Measurements from ENCODE around the gene ENDOD1. TPM values are rescaled to one million over a fixed set of nuclear protein-coding genes. Genes with fewer than 3 reads are reported as not detected.

ENDOD1 gene
- total RNA-seq, 1 experiment from 2014 or later: 8.1 TPM

- Histone ChIP-seq H3K27ac (no peak overlapping the region), H4K20me1 (ENCODE audit: insufficient read depth) (no peaks in the 10 kb centered on the region), H3K4me2 (no peak overlapping the region), H2AFZ (no peak overlapping the region), H3K4me1 (replicated peaks; ENCODE audit: insufficient read depth) (no peaks in the 10 kb centered on the region), H3K36me3 (ENCODE audit: low read depth) (no peaks in the 10 kb centered on the region), H3K9me3 (ENCODE audit: insufficient read depth, low read depth) (no peaks in the 10 kb centered on the region), H3K4me3 (no peak overlapping the region), H3K27me3 (ENCODE audit: insufficient read depth, low read depth) (no peaks in the 10 kb centered on the region), H3F3A (ENCODE audit: insufficient read depth, low read depth) (no peaks in the 10 kb centered on the region), H3K79me2 (ENCODE audit: low read depth) (no peaks in the 10 kb centered on the region), H3K9me2 (ENCODE audit: insufficient read depth) (no peaks in the 10 kb centered on the region)
- intact Hi-C loops (cut with micrococcal nuclease; ENCODE audit: unreplicated experiment): no loop called here
- TF ChIP-seq CTCF (conservative IDR thresholded peaks at IDR 0.05): no peak
- no peak for DNase-seq
- ChIA-PET POLR2A (ENCODE audit: unreplicated experiment) (no interaction called here), CTCF (interaction anchor here (1.0 kb wide), 1 partner anchor 70 kb away, joined by 6 read pairs; no protein-coding TSS in a partner anchor)
- no TSS peak for BruUV-seq (replicated peaks)
These were observed 50.9 kb downstream of the ENDOD1 start for GRCh38 chr11:95140397-95141033.

- H3K27ac ChIP-seq: no peak overlapping the region
- H4K20me1 ChIP-seq (ENCODE audit: insufficient read depth): no peaks in the 10 kb centered on the region
- ChIA-PET POLR2A (ENCODE audit: unreplicated experiment) (no interaction called here), CTCF (no interaction called here)
- H3K27me3 ChIP-seq (ENCODE audit: insufficient read depth, low read depth): no peaks in the 10 kb centered on the region
- TF ChIP-seq EZH2 (IDR thresholded peaks at IDR 0.05; ENCODE audit: low read depth) (no peak), CTCF (conservative IDR thresholded peaks at IDR 0.05) (no peak)
- no peak for DNase-seq
- no peaks in the 10 kb centered on the region for H3K36me3 ChIP-seq (ENCODE audit: low read depth)
- no peaks in the 10 kb centered on the region for H3K9me2 ChIP-seq (ENCODE audit: insufficient read depth)
- no peaks in the 10 kb centered on the region; the same call in 1 of the 2 replicates for H3F3A ChIP-seq (ENCODE audit: insufficient read depth, low read depth)
- H2AFZ ChIP-seq: no peak overlapping the region
- intact Hi-C loops (cut with micrococcal nuclease; ENCODE audit: unreplicated experiment): no loop called here
- peaks cover 7% of the 10 kb centered on the region for H3K4me1 ChIP-seq (replicated peaks; ENCODE audit: insufficient read depth)
- H3K4me2 ChIP-seq: no peak overlapping the region
- H3K4me3 ChIP-seq: no peak overlapping the region
- no TSS peak for BruUV-seq (replicated peaks)
- H3K9me3 ChIP-seq (ENCODE audit: insufficient read depth, low read depth): no peaks in the 10 kb centered on the region
- H3K79me2 ChIP-seq (ENCODE audit: low read depth): no peaks in the 10 kb centered on the region
These were observed 52.8 kb downstream of the ENDOD1 start for GRCh38 chr11:95142431-95142830.

GRCh38 chr11:95143106-95143681 lies 53.5 kb downstream of the ENDOD1 start:
- Histone ChIP-seq H3K79me2 (ENCODE audit: low read depth) (no peaks in the 10 kb centered on the region), H3K27ac (no peak overlapping the region), H4K20me1 (ENCODE audit: insufficient read depth) (no peaks in the 10 kb centered on the region), H3K4me3 (no peak overlapping the region), H3K36me3 (ENCODE audit: low read depth) (no peaks in the 10 kb centered on the region), H3K4me2 (no peak overlapping the region), H3K4me1 (replicated peaks; ENCODE audit: insufficient read depth) (peaks cover 13% of the 10 kb centered on the region), H3K9me3 (ENCODE audit: insufficient read depth, low read depth) (no peaks in the 10 kb centered on the region), H3K9me2 (ENCODE audit: insufficient read depth) (no peaks in the 10 kb centered on the region), H3F3A (ENCODE audit: insufficient read depth, low read depth) (peaks cover 6% of the 10 kb centered on the region; the same call in 1 of the 2 replicates), H3K27me3 (ENCODE audit: insufficient read depth, low read depth) (no peaks in the 10 kb centered on the region), H2AFZ (no peak overlapping the region)
- intact Hi-C loops (cut with micrococcal nuclease; ENCODE audit: unreplicated experiment): no loop called here
- BruUV-seq (replicated peaks): no TSS peak
- no peak for TF ChIP-seq EZH2 (IDR thresholded peaks at IDR 0.05; ENCODE audit: low read depth)
- TF ChIP-seq CTCF (conservative IDR thresholded peaks at IDR 0.05): no peak
- POLR2A ChIA-PET (ENCODE audit: unreplicated experiment): no interaction called here
- CTCF ChIA-PET: no interaction called here
- DNase-seq: no peak

Data from PC-9 (cell line).